Mesodermal cell (in vitro differentiated cells): Measurements from ENCODE around the gene CCNJ.

Source experiments
- H3K27ac ChIP-seq: 2 replicates; pipeline ENCODE4 v1.7.0; 2013; ENCODE audit warnings: mild to moderate bottlenecking, low read depth, low read length, moderate library complexity; ENCODE audit not compliant: severe bottlenecking
- H3K36me3 ChIP-seq: 2 replicates; pipeline ENCODE4 v1.7.1; 2013; ENCODE audit warnings: mild to moderate bottlenecking, low read length, moderate library complexity; ENCODE audit not compliant: control insufficient read depth, insufficient read depth
- H3K4me1 ChIP-seq: one replicate; pipeline ENCODE4 v1.7.1; 2013; ENCODE audit warnings: mild to moderate bottlenecking, low read length; ENCODE audit not compliant: insufficient read depth, control insufficient read depth, poor library complexity, severe bottlenecking
- H3K4me3 ChIP-seq: 2 replicates; pipeline ENCODE4 v1.7.0; 2013; ENCODE audit warnings: low read length, control low read depth, mild to moderate bottlenecking; ENCODE audit not compliant: insufficient read depth, poor library complexity, severe bottlenecking; ENCODE audit errors: extremely low read depth
- H3K9me3 ChIP-seq: 2 replicates; pipeline ENCODE4 v1.7.1; 2013; ENCODE audit warnings: mild to moderate bottlenecking, low read length, moderate library complexity; ENCODE audit not compliant: control insufficient read depth
- WGBS, 2 experiments: methylation state at CpG; one replicate each; pipeline ENCODE4 v1.1.5; 2013; ENCODE audit warnings: missing lambda C conversion rate in 2 of 2; ENCODE audit not compliant: insufficient coverage in 2 of 2; 5-methylcytosine and 5-hydroxymethylcytosine counted together

The CCNJ gene

GRCh38 chr10:96090463-96090800 lies 47.0 kb downstream of the CCNJ start:
- no peaks in the 10 kb centered on the region for H3K4me1 ChIP-seq
- 89 to 95% methylated on average over 9 of the region's 9 CpGs for WGBS, 2 experiments
- H3K36me3 ChIP-seq = no peaks in the 10 kb centered on the region
- H3K27ac ChIP-seq = no peak overlapping the region
- no peak overlapping the region for H3K4me3 ChIP-seq
- H3K9me3 ChIP-seq = no peaks in the 10 kb centered on the region

GRCh38 chr10:96092999-96093767 lies 49.8 kb downstream of the CCNJ start:
- Histone ChIP-seq H3K27ac (no peak overlapping the region), H3K4me3 (no peak overlapping the region), H3K9me3 (no peaks in the 10 kb centered on the region), H3K36me3 (no peaks in the 10 kb centered on the region), H3K4me1 (no peaks in the 10 kb centered on the region)
- WGBS, 2 experiments = 90 to 100% methylated on average over 3 to 4 of the region's 8 CpGs

GRCh38 chr10:96093948-96094347 lies 50.6 kb downstream of the CCNJ start:
- WGBS, 2 experiments = 83 to 92% methylated on average over 1 to 2 of the region's 2 CpGs
- H3K4me3 ChIP-seq = no peak overlapping the region
- no peaks in the 10 kb centered on the region for H3K4me1 ChIP-seq
- no peaks in the 10 kb centered on the region for H3K9me3 ChIP-seq
- no peak overlapping the region for H3K27ac ChIP-seq
- no peaks in the 10 kb centered on the region for H3K36me3 ChIP-seq

- H3K27ac ChIP-seq = no peak overlapping the region
- H3K9me3 ChIP-seq = no peaks in the 10 kb centered on the region
- H3K4me1 ChIP-seq = no peaks in the 10 kb centered on the region
- no peak overlapping the region for H3K4me3 ChIP-seq
- H3K36me3 ChIP-seq = no peaks in the 10 kb centered on the region
- 100% methylated on average over 1 of the region's 1 CpG; no CpG with 5 or more reads in 1 of the 2 experiments for WGBS, 2 experiments
These were observed 53.6 kb downstream of the CCNJ start for GRCh38 chr10:96096958-96097357.

- Histone ChIP-seq H3K4me3 (no peak overlapping the region), H3K27ac (no peak overlapping the region), H3K4me1 (no peaks in the 10 kb centered on the region), H3K36me3 (no peaks in the 10 kb centered on the region), H3K9me3 (no peaks in the 10 kb centered on the region)
- WGBS, 2 experiments = 82 to 88% methylated on average over 1 of the region's 3 CpGs
These were observed 54.5 kb downstream of the CCNJ start for GRCh38 chr10:96097865-96098264.

- 80 to 83% methylated on average over 1 to 2 of the region's 3 CpGs for WGBS, 2 experiments
These were observed 64.2 kb downstream of the CCNJ start for GRCh38 chr10:96107623-96108038.

More at GRCh38 chr10:96107623-96108038, 64.2 kb downstream of the CCNJ start:
- Histone ChIP-seq H3K36me3 (no peaks in the 10 kb centered on the region), H3K4me1 (no peaks in the 10 kb centered on the region), H3K9me3 (no peaks in the 10 kb centered on the region), H3K27ac (no peak overlapping the region), H3K4me3 (no peak overlapping the region)
